HEK293 (cell line): ENCODE results near the gene PSMC3.

ENCODE experiments used
- ZBTB1 ChIP-seq: fragments of 450-650 bp; formaldehyde crosslinking; IDR thresholded peaks from 2 replicates; pipeline ENCODE4 v1.5.1; 2016; ENCODE audit warnings: missing biosample characterization, missing genetic modification characterization
- ZNF112 ChIP-seq: fragments of 450-650 bp; formaldehyde crosslinking; IDR thresholded peaks from 2 replicates; pipeline ENCODE4 v1.5.0; 2017; ENCODE audit warnings: missing biosample characterization, missing genetic modification characterization
- ZSCAN18 ChIP-seq: fragments of 450-650 bp; formaldehyde crosslinking; IDR thresholded peaks from 2 replicates; pipeline ENCODE4 v1.5.1; 2016; ENCODE audit warnings: missing biosample characterization, missing genetic modification characterization
- TF ChIP-seq, protein P1 (sequence below): fragments of 450-650 bp; formaldehyde crosslinking; conservative IDR thresholded peaks from 2 replicates; pipeline ENCODE4 v1.5.1; 2016; ENCODE audit warnings: low read depth, missing biosample characterization, missing genetic modification characterization
- TF ChIP-seq, protein P2 (sequence below): fragments of 450-650 bp; formaldehyde crosslinking; IDR thresholded peaks from 2 replicates; pipeline ENCODE4 v1.5.1; 2016; ENCODE audit warnings: missing biosample characterization, missing genetic modification characterization

GRCh38 chr11:47393163-47394049 is 32.8 kb downstream of the PSMC3 start:
- TF ChIP-seq, protein P1, sequence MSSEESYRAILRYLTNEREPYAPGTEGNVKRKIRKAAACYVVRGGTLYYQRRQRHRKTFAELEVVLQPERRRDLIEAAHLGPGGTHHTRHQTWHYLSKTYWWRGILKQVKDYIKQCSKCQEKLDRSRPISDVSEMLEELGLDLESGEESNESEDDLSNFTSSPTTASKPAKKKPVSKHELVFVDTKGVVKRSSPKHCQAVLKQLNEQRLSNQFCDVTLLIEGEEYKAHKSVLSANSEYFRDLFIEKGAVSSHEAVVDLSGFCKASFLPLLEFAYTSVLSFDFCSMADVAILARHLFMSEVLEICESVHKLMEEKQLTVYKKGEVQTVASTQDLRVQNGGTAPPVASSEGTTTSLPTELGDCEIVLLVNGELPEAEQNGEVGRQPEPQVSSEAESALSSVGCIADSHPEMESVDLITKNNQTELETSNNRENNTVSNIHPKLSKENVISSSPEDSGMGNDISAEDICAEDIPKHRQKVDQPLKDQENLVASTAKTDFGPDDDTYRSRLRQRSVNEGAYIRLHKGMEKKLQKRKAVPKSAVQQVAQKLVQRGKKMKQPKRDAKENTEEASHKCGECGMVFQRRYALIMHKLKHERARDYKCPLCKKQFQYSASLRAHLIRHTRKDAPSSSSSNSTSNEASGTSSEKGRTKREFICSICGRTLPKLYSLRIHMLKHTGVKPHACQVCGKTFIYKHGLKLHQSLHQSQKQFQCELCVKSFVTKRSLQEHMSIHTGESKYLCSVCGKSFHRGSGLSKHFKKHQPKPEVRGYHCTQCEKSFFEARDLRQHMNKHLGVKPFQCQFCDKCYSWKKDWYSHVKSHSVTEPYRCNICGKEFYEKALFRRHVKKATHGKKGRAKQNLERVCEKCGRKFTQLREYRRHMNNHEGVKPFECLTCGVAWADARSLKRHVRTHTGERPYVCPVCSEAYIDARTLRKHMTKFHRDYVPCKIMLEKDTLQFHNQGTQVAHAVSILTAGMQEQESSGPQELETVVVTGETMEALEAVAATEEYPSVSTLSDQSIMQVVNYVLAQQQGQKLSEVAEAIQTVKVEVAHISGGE (tag by site-specific recombination), result no peak
- TF ChIP-seq, protein P2, sequence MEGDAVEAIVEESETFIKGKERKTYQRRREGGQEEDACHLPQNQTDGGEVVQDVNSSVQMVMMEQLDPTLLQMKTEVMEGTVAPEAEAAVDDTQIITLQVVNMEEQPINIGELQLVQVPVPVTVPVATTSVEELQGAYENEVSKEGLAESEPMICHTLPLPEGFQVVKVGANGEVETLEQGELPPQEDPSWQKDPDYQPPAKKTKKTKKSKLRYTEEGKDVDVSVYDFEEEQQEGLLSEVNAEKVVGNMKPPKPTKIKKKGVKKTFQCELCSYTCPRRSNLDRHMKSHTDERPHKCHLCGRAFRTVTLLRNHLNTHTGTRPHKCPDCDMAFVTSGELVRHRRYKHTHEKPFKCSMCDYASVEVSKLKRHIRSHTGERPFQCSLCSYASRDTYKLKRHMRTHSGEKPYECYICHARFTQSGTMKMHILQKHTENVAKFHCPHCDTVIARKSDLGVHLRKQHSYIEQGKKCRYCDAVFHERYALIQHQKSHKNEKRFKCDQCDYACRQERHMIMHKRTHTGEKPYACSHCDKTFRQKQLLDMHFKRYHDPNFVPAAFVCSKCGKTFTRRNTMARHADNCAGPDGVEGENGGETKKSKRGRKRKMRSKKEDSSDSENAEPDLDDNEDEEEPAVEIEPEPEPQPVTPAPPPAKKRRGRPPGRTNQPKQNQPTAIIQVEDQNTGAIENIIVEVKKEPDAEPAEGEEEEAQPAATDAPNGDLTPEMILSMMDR (tag by site-specific recombination), result no peak
- no peak for TF ChIP-seq ZSCAN18 (tag by site-specific recombination)
- no peak for TF ChIP-seq ZBTB1
- no peak for TF ChIP-seq ZNF112 (tag by site-specific recombination)
